AML-193 (cell line): ENCODE data around the gene ADGRG1.

Source experiments
- DNase-seq, 2 experiments: peaks; one replicate each; lab custom pipeline; 2025; lab: John Stamatoyannopoulos, UW

The ADGRG1 gene

DNA sequence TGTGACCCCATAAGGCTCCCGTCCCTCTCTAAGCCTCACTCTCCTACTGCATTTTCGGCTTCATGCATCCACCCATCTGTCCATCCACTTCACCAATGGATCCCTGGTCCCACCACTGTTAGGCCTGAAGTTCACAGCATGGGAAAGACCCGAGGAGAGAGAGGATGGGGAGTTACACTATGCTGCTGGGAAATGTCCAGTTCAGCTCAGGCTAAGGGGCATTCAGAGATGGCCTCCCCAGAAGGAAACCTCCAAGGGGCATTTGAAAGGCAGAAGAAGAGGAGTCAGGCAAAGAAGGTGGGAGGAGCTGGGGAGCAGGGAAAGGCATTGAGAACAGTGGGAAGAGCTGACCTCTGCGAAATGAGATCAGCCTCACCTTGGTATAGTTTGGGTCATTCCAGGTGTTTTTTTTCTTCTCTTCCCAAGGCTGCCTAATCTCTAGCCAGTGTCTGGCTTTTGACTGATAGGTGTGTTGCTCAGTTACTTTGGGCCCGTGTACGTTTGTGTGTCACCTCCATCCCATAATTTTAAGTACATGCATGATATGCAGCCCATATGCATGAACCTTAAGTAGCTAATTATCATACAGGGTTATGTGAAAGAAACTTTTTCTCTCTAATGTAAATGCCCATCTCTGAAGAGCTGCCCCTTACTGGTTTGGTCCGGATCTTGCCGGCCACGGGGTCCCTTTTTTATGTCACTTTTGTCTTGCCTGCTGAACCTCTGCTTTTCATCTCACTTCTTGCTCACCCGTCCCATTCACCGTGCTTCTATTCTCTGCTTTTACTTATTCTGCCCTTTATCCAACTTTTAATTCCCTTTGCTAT is 54.6 kb downstream of the ADGRG1 start:
- DNase-seq: no peak

DNA sequence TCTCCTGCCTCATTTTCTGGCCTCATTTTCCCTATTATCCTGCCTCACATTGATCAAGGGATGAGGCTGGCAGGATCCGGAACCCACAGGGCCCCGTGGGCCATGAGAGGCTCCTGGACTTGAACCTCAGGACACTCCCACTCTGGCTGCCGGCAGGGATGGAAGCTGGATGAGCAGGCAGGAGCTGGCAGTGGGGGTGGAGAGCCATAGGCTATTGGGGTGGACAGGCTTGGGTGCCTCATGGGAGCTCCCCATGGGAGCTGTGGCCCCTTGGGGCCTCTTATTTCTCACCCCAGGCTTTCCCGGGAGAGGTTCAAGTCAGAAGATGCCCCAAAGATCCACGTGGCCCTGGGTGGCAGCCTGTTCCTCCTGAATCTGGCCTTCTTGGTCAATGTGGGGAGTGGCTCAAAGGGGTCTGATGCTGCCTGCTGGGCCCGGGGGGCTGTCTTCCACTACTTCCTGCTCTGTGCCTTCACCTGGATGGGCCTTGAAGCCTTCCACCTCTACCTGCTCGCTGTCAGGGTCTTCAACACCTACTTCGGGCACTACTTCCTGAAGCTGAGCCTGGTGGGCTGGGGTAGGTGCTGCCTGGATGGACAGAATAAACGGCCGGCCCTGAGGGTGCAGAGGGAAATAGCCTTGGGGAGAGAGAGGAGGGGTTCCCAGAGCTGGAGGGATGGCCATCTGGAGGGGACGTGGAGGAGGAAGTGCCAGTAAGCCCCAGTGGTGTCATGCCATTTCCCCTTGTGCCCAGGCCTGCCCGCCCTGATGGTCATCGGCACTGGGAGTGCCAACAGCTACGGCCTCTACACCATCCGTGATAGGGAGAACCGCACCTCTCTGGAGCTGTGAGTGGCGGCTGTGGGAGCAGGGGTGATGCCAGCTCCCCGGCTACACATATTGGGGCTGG is 55.5 kb downstream of the ADGRG1 start:
- DNase-seq: no peak

DNA sequence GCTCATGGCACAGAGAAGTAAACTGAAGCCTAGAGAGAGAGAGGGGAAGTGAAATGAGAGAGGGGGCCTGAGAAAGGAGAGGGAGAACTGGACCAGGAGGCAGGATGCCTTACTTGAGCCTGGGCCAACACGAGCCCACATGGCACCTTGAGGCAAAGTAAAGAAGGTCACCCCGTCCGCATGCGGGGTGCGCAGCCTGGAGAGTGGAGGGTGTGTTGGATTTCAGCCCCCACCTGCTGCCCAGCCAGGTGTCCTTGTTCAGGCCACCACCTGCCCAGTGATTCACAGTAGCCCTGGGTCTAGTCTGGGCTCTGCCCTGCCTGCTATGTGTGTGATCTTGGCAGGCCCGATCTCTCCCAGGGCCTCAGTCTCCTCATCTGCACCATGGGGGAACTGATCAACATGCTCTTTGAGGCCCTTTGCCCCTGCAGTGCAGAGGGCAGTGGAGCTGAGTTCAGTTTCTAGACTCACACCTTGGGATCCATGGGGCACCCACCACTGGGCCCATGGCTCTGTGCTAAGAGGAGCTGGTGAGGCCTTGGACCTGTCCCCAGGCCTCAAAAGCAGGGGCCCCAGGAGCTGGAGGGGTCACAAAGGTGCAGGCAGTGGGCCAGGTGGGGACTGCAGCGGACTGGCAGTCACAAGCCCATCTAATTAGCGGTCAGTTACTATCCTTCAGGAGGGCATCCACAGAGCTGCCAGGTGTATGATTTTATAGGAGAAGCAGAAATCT is 56.4 kb downstream of the ADGRG1 start:
- DNase-seq: no peak

DNA sequence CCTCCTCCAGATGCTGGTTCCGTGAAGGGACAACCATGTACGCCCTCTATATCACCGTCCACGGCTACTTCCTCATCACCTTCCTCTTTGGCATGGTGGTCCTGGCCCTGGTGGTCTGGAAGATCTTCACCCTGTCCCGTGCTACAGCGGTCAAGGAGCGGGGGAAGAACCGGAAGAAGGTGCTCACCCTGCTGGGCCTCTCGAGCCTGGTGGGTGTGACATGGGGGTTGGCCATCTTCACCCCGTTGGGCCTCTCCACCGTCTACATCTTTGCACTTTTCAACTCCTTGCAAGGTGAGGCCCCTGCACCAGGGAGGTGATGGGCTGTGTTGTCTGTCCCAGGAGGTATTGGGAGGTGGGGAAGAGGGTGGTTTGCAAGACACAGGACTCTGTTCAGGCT is 57.2 kb downstream of the ADGRG1 start:
- no peak for DNase-seq

DNA sequence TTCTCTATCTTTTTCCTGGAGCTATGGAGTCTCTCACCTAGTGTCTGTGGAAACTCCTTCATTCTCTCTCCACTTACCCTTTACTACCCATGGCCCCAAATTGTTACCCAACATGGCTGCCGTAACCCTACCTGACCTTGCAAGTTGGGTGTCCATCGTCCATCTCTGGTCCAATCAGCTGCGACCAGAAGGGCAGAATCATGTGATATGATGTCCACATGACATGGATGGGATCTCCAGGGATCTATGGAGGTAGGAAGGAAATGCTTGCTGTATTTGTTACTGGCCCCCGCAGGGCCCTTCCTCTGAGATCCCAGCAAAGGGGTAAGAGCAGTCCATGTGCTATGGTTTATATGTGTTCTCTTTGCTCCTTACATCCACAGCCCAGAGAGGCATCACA is 58.1 kb downstream of the ADGRG1 start:
- DNase-seq: no peak

DNA sequence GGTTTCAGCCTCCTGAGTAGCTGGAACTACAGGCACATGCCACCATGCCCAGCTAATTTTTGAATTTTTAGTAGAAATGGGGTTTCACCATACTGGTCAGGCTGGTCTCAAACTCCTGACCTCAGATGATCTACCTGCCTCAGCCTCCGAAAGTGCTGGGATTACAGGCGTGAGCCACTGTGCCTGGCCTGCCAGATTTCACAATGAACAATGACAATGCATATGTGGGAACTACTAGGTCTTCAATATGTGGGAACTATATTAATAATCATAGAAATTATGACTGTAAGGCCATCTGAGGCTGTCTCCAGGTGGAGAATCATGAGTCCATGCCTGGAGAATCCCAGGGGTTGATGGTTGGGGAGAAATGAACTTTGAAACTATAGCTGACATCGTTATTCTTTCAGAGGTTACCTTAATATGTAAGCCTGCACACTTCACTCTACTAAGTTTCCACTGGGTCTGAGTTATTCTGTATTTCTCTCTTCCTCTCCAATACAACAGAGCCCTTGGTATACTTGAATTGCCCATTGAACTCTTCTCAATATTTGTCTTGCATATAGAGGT is 59.0 kb downstream of the ADGRG1 start:
- peak; percentile 11 to 28 for DNase-seq

DNA sequence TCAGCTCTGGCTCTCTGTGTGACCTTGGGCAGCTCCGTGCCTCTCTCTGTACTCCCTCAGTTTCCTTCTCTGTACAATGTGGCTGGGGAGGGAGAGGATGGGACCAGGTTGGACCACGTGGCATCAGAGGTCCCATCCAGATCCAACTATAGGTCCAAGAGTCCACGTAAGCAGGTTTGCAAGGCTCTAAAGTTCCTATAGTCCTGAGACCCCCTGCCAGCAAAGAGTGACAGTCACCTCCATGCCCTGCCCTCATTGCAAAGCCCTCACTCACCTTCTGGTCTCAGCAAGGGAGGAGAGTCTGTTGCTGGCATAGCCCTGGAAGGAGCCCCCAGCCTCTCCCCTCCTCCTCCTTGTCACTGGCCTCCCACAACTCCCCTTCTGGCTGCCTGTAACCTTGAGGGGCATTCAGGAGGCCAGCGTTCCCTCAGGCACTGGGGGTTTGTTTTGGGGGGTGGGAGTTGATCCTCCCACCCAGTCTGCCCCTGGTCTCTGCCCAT is 60.1 kb downstream of the ADGRG1 start:
- DNase-seq: no peak

DNA sequence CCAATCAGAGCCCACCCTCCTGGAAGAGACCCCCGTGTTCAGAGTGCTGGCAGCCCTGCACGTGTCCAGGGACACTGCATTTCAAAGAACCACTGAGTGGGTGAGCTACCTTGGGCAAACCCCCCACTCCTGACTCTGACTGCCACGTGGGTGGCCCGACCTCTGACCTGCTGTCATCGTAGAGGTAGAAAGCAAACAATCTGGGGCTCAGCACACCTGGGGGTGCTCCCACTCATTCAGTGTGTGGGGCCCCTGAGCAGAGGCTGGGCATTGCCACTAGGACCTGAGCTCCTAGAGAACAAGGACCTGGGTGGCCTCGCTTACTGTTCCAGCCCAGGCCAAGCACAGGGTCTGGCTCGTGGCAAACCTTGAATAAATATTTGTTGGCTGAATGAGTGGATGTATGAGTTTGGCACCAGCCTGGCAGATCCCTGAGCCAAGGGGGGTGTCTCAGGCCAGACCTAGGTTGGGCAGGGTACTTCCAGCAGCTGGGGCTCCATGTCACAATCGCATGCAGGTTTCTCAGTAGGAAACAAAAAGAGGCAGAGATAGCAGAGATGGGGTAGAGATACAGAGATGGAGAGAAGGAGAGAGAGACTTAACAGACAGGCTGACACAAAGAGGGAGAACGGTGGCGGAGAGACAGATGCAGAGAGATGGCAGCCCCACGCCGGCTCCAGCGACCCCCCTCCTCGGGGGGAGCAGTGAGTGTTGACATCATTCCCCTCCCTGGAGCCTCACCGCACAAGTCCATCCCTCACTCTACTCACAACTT is 60.7 kb downstream of the ADGRG1 start:
- DNase-seq: peak in 1 of 2 experiments; percentile 58

DNA sequence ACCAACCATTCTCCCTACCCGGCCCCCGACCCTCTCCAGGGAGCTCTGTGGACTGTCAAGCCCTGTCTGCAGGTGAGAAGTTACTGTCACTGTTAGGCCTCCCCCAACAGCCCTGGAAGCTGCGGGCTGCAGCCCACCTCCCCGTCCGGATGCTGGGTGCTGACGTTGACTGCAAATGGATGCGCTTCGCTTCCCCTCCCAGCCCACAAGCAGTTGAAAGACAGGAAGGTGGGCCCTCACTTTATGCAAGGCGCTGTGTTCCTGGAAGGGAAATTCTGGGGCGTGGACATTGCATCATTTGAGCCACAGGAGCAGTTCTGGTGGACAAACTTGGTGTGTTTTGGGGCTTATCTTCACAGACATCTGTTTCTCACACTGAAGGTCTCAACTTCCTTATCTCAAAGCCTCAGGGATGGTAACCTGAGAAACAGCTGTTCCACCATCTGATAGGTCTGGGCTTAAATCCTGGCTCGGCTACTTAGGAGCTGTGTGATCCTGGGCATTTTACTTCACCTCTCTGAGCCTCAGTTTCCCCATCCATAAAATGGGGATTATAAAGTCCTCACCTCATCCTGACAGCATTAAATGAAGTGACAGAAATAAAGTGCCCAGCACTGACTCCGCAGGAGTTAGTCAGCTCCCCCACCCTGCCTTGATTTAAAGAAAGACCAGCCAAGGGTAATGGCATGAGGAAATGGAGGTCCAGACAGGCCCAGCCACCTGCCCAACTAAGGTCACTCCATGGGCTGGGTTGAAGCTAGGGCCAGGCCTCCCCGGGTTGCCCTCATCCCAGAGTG is 61.5 kb downstream of the ADGRG1 start:
- peak; percentile 92 to 95 for DNase-seq

DNA sequence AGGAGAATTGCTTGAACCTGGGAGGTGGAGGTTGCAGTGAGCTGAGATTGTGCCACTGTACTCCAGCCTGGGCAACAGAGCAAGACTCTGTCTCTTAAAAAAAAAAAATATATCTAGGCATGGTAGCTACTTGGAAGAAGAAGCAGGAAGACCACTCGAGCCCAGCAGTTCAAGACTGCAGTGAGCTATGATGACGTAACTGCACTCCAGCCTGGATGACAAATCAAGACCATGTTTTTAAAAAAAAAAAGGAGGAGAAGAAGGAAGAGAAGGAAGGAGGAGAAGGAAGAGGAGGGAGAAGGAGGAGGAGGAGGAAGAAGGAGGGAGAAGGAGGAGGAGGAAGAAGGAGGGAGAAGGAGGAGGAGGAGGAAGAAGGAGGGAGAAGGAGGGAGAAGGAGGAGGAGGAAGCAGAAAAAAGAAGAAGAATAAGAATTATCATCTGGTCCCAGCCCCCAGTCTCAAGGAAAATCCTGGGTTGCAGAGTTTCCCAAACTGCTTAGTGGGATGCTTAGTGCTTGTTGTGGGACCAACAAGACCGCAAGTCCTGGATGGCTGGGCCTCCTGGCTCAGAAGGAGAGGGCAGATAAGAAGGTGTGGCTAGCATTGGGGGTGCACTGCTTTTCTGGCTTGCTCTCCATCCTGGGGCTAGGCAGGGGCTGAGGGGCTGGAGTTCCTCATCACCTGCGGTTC is 62.5 kb downstream of the ADGRG1 start:
- no peak for DNase-seq

DNA sequence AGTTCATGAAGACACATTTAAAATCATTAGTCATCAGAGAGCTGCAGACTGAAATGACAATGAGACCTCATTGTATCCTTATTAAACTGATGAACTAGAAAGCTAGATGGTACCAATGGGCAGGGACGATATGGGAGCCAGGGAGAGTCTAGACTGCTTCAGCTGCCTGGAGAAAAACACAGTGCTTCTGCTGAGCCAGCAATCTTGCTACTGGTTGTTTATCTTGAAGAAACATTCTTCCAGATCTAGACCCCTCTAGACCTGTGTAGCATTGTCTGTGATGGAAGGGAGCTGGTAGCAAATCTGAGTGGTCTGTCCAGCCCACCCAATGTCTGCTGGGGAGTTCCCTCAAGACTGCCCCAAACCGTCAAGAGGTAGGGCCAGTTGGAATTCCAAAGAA is 64.2 kb downstream of the ADGRG1 start:
- no peak for DNase-seq

DNA sequence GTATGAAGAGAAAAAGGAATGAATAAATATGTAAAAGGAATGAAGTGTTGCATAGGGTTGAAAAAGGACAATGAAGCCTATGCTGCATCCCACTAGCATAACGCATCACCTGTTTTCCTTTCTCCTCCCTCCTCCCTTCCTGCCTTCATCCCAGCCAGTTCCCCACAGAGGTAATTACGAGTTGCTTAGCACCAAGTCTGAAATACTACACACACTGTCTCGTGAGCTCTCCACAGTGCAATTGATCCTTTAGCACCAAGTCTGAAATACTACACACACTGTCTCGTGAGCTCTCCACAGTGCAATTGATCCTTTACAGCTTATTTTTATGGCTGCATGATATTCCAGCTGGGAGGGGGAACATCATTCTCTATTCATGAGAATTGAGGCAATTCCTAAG is 65.1 kb downstream of the ADGRG1 start:
- DNase-seq: no peak

DNA sequence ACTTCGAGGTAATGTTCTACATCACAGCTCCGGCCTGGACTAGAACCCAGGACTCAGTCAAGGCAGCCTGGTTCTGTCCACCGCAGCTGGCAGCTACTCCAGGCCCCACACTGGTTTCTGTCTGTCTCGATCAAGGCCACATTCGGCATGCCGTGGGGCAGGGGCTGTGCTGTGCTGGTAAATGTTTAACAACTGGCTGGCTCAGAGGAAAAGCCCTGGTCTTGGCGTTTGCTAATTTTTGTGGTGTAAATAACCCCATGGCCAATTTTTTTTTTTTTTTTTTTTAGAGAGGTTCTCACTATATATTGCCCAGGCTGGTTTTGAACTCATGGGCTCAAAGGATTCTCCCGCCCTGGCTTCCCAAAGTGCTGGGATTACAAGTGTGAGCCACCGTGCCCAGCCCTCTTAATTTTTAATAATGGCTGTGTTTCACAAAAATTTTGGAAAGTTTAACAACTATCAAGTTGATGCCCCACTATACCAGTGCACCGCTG is 65.8 kb downstream of the ADGRG1 start:
- DNase-seq: no peak

DNA sequence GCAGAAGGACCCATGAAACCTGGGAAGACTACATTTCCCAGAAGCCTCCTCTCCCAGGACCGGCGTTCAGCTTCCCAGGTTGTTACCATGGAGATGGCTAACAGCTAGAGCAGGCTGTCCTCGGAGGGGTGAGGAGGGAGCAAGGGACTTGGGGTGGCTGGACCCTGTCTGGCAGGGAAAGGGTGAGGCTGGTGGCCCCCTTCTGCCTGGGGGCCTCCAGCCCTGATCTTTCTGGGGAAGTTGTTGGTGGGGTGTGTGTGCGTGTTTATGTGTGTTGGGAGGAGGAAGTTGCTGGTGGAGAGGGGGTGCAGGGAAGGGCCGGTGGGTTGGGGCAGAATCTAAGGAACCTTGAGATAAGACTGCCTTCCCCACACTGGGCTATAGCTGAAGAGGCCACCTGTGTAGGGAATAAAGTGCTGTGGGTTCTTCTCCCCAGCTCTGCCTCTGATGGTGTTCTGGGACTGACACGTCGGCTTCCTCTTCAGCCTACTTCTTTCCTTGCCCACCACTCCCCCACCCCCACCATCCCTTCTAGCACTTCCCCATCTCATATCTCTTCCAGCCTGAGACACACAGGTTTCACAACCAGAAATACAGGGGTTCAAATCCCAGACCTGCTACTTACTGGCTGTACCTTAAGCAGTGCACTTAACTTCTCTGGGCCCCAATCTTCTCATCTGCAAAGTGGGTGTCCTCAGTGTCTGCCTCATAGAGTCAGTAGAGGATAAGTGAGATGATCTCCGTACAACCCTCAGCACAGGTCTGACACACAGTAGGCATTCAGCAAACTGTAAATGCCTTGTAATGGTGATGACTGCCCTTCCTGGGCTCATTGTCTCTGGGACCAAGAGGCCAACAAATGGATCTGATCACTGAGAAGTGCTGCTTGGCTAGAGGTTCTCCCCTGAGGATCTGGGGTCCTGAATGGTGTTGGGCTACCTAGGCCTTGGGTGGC is 66.6 kb downstream of the ADGRG1 start, which contains the start of gene DRC7:
Gene DRC7, plus strand, starts transcription at position 82 of the 955 bp plus-strand sequence. CDS start 3,144 bp downstream, outside the sequence.
- peak; percentile 80 to 84 for DNase-seq

DNA sequence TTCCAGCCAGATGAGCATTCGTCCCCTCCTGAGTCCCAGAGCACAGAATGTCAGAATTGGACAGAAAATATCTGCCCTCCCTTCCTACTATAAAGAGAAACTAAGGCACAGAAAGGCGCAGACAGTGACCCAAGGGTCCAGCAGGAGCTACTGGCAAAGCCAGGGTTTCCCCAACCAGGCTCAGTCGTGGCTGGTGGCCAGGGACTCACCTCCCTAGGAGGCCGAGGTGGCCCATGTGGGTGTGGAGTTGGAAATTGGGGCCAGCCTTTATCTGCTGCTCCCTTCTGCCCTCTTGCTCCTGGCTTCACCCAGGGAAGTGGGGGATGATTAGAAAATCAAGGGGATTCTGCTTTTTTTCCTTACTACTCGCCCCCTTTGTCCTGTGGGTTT is 67.2 kb downstream of the ADGRG1 start:
- no peak for DNase-seq

DNA sequence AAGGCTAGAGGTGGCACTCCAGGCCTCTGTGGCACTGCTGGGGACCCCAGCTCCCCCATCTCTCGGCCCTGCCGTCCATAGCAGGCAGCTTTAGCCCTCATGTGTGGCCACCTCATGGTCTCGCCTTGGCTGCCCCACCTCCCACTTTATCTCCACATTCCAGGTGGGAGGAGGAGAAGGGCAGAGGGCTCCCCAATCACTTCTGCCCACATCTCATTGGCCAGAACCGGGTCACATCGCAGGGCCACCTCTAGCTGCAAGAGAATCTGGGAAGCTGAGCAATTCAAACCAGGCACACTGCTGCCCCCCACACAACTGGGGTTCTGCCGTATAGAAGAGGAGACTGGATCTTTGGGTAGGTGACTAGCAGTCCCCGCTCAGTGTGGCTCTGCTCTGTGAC is 67.8 kb downstream of the ADGRG1 start:
- DNase-seq: no peak

DNA sequence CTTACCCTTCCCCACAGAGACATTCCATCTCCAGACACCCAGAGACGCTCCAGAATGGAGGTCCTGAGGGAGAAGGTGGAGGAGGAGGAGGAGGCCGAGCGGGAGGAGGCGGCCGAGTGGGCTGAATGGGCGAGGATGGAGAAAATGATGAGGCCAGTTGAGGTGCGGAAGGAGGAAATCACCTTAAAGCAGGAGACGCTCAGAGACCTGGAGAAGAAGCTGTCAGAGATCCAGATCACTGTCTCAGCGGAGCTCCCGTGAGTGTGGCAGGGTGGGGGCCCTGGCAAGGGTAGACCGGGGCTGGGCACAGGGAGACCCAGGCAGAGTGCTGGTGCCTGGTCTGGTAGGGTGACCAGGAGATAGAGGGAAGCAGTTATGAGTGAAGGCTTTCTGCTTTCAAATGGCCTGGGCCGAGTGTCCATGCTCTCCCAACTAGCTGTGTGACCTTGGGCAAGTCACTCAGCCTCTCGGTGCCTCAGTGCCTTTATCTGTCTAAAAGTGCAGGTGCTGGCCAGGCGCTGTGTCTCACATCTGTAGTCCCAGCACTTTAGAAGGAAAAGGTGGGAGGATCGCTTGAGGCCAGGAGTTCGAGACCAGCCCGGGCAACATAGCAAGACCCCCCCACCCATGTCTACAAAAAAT is 69.6 kb downstream of the ADGRG1 start:
- DNase-seq: no peak
